H1 (cell line): ENCODE results near the gene THAP5. TPM values are rescaled to one million over a fixed set of nuclear protein-coding genes. Genes with fewer than 3 reads are reported as not detected.
A peak's percentile ranks its signal among the peaks of the same experiment; 100 is the strongest.

Experiments used
- CTCF ChIA-PET: fragments of 300-600 bp; sonication (Branson Sonifier 250); formaldehyde crosslinking; loops from one replicate; lab custom pipeline; 2021; ENCODE audit not compliant: partially characterized antibody; lab: Charles Lee
- POLR2A ChIA-PET: fragments of 300-600 bp; sonication (Branson Sonifier 250); formaldehyde crosslinking; loops from one replicate; lab custom pipeline; 2021; ENCODE audit warnings: inconsistent platforms; ENCODE audit not compliant: partially characterized antibody; lab: Charles Lee
- DNase-seq, 2 experiments: peaks; one replicate each; pipeline versions ENCODE4 v3.0.0 to v3.0.0-alpha.2; 2010 to 2022; ENCODE audit warnings: low spot score in 2 of 2, low read depth in 1 of 2, mixed read lengths in 1 of 2
- FAIRE-seq: peaks from 2 replicates; lab custom pipeline; 2011; peaks lifted over from hg19 to GRCh38; lab: Jason Lieb, UNC
- H2AFZ ChIP-seq: 2 replicates; pipeline ENCODE4 v1.8.1; 2012; ENCODE audit warnings: low read length, inconsistent platforms
- H2AK5ac ChIP-seq: 2 replicates; pipeline ENCODE4 v1.6.1; 2013; ENCODE audit warnings: low read depth, low read length
- H2BK120ac ChIP-seq: replicated peaks from 2 replicates; pipeline ENCODE3; 2013; ENCODE audit warnings: low read depth, low read length, inconsistent platforms
- H2BK12ac ChIP-seq: 2 replicates; pipeline ENCODE4 v1.6.1; 2013; ENCODE audit warnings: low read depth, low read length
- H2BK15ac ChIP-seq: 2 replicates; pipeline ENCODE4 v1.6.1; 2013; ENCODE audit warnings: low read length
- H2BK20ac ChIP-seq: 2 replicates; pipeline ENCODE4 v1.6.1; 2013; ENCODE audit warnings: low read length
- H2BK5ac ChIP-seq: 2 replicates; pipeline ENCODE4 v1.6.1; 2013; ENCODE audit warnings: low read depth, low read length
- H3K14ac ChIP-seq: 2 replicates; pipeline ENCODE4 v1.6.1; 2013; ENCODE audit warnings: inconsistent platforms; ENCODE audit not compliant: insufficient read length
- H3K18ac ChIP-seq: 2 replicates; pipeline ENCODE4 v1.6.1; 2013; ENCODE audit warnings: low read length; ENCODE audit errors: extremely low read depth
- H3K23ac ChIP-seq: 2 replicates; pipeline ENCODE4 v1.6.1; 2013; ENCODE audit warnings: inconsistent platforms; ENCODE audit not compliant: insufficient read length
- H3K23me2 ChIP-seq: 2 replicates; pipeline ENCODE4 v1.6.1; 2013; ENCODE audit warnings: low read depth, low read length
- H3K27ac ChIP-seq: 2 replicates; pipeline ENCODE4 v1.6.1; 2011; ENCODE audit warnings: low read depth, low read length, inconsistent platforms
- H3K27me3 ChIP-seq, 4 experiments: replicated peaks in 1 of 4; 1 replicate in 1 of 4; 2 replicates in 3 of 4; pipeline versions ENCODE4 v1.6.1 to v1.8.1; 2011 to 2013; ENCODE audit warnings: low read length in 3 of 4, mild to moderate bottlenecking in 3 of 4, inconsistent platforms in 2 of 4, mixed read lengths in 2 of 4, moderate library complexity in 1 of 4; ENCODE audit not compliant: control insufficient read depth in 3 of 4, insufficient read depth in 3 of 4; ENCODE audit errors: extremely low read depth in 1 of 4
- H3K36me3 ChIP-seq, 4 experiments: 2 replicates each; pipeline versions ENCODE4 v1.6.1 to v1.8.1; 2011 to 2013; ENCODE audit warnings: mild to moderate bottlenecking in 4 of 4, low read length in 3 of 4, moderate library complexity in 2 of 4, control low read depth in 1 of 4, inconsistent platforms in 1 of 4; ENCODE audit not compliant: insufficient read depth in 4 of 4, control insufficient read depth in 2 of 4
- H3K4ac ChIP-seq: replicated peaks from 2 replicates; pipeline ENCODE3; 2013; ENCODE audit warnings: low read length, low read depth, mixed read lengths, inconsistent platforms; ENCODE audit not compliant: insufficient read length
- H3K4me1 ChIP-seq, 4 experiments: replicated peaks in 1 of 4; 1 replicate in 1 of 4; 2 replicates in 3 of 4; pipeline versions ENCODE4 v1.6.1 to v1.8.1; 2011 to 2013; ENCODE audit warnings: low read length in 3 of 4, inconsistent platforms in 2 of 4, mixed read lengths in 1 of 4; ENCODE audit not compliant: insufficient read depth in 4 of 4, control insufficient read depth in 3 of 4
- H3K4me2 ChIP-seq, 2 experiments: 2 replicates each; pipeline versions ENCODE4 v1.6.1 to v1.8.1; 2011 to 2013; ENCODE audit warnings: low read depth in 2 of 2, low read length in 2 of 2, control low read depth in 1 of 2, inconsistent platforms in 1 of 2, mild to moderate bottlenecking in 1 of 2; ENCODE audit not compliant: insufficient read depth in 1 of 2
- H3K4me3 ChIP-seq, 4 experiments: fragments of 200-600, 300-600 bp in 1 of 4; sonication (generic), shearing (Covaris generic), sonication (Bioruptor Twin) in 1 of 4; 2 replicates each; pipeline versions ENCODE4 v1.5.1 to v1.8.1; 2011 to 2016; ENCODE audit warnings: low read length in 4 of 4, low read depth in 3 of 4, control low read depth in 2 of 4, inconsistent platforms in 2 of 4, mild to moderate bottlenecking in 2 of 4, mixed read lengths in 1 of 4, moderate library complexity in 1 of 4; ENCODE audit not compliant: insufficient read depth in 2 of 4; ENCODE audit errors: extremely low read depth in 1 of 4
- H3K56ac ChIP-seq: replicated peaks from 2 replicates; pipeline ENCODE3; 2013; ENCODE audit warnings: low read depth, mild to moderate bottlenecking, mixed read lengths, low read length, inconsistent platforms; ENCODE audit not compliant: insufficient read length
- H3K79me1 ChIP-seq: 2 replicates; pipeline ENCODE4 v1.6.1; 2013; ENCODE audit warnings: low read depth, low read length, control low read depth
- H3K79me2 ChIP-seq, 2 experiments: 2 replicates each; pipeline versions ENCODE4 v1.6.1 to v1.8.1; 2012 to 2013; ENCODE audit warnings: low read length in 2 of 2, mild to moderate bottlenecking in 2 of 2, inconsistent platforms in 1 of 2; ENCODE audit not compliant: insufficient read depth in 2 of 2, control insufficient read depth in 1 of 2
- H3K9ac ChIP-seq, 4 experiments: replicated peaks in 1 of 4; 1 replicate in 1 of 4; 2 replicates in 3 of 4; pipeline versions ENCODE4 v1.6.1 to v1.8.1; 2011 to 2013; ENCODE audit warnings: low read depth in 3 of 4, low read length in 3 of 4, control low read depth in 2 of 4, mild to moderate bottlenecking in 2 of 4, moderate library complexity in 2 of 4, inconsistent platforms in 1 of 4; ENCODE audit errors: extremely low read depth in 1 of 4
- H3K9me3 ChIP-seq, 2 experiments: 2 replicates each; pipeline versions ENCODE4 v1.6.1 to v1.8.1; 2012 to 2013; ENCODE audit warnings: mild to moderate bottlenecking in 2 of 2, moderate library complexity in 2 of 2, control low read depth in 1 of 2, inconsistent platforms in 1 of 2, low read depth in 1 of 2, low read length in 1 of 2, mixed read lengths in 1 of 2; ENCODE audit not compliant: insufficient read depth in 2 of 2
- H4K20me1 ChIP-seq, 2 experiments: replicated peaks in 1 of 2; 2 replicates each; pipeline versions ENCODE3 to v1.8.1; 2011 to 2013; ENCODE audit warnings: inconsistent platforms in 2 of 2, low read length in 2 of 2, mild to moderate bottlenecking in 1 of 2; ENCODE audit not compliant: insufficient read depth in 2 of 2, control insufficient read depth in 1 of 2
- H4K5ac ChIP-seq: 2 replicates; pipeline ENCODE4 v1.6.1; 2013; ENCODE audit warnings: low read length, low read depth, mixed read lengths, inconsistent platforms; ENCODE audit not compliant: insufficient read length
- H4K8ac ChIP-seq: 2 replicates; pipeline ENCODE4 v1.8.0; 2013; ENCODE audit warnings: mild to moderate bottlenecking, moderate library complexity, low read length, inconsistent platforms; ENCODE audit not compliant: insufficient read depth; ENCODE audit errors: extremely low read depth
- H4K91ac ChIP-seq: replicated peaks from 2 replicates; pipeline ENCODE3; 2013; ENCODE audit warnings: low read length, mixed read lengths, inconsistent platforms; ENCODE audit not compliant: insufficient read length
- EGR1 ChIP-seq: IDR thresholded peaks from 2 replicates; pipeline ENCODE4 v1.6.1; 2011; ENCODE audit warnings: low read depth, low read length, borderline replicate concordance
- JUND ChIP-seq: IDR thresholded peaks from 2 replicates; pipeline ENCODE4 v1.6.1; 2011; ENCODE audit warnings: mild to moderate bottlenecking, improper control_type of control experiment, low read length
- PHF8 ChIP-seq: fragments of 200-600 bp; sonication (generic); conservative IDR thresholded peaks from 2 replicates; pipeline ENCODE4 v1.7.1; 2012; ENCODE audit warnings: low read depth, mild to moderate bottlenecking, inconsistent platforms, low read length, moderate library complexity
- POLR2A ChIP-seq, 2 experiments: IDR thresholded peaks; 1 replicate in 1 of 2; 2 replicates in 1 of 2; pipeline ENCODE4 v1.6.1; 2011; ENCODE audit warnings: low read depth in 2 of 2, low read length in 2 of 2, mild to moderate bottlenecking in 2 of 2; ENCODE audit errors: control extremely low read depth in 1 of 2
- SIRT6 ChIP-seq: IDR thresholded peaks from one replicate; pipeline ENCODE4 v1.7.1; 2012; ENCODE audit warnings: low read length, inconsistent platforms
- WGBS, 2 experiments: shearing (Covaris generic) in 1 of 2; methylation state at CpG; one replicate each; pipeline versions ENCODE4 v1.1.6 to v1.1.7; 2013 to 2015; ENCODE audit warnings: low lambda C conversion rate in 2 of 2, mixed read lengths in 2 of 2, inconsistent platforms in 1 of 2, low coverage in 1 of 2, missing lambda C conversion rate in 1 of 2; ENCODE audit not compliant: insufficient replicate concordance in 2 of 2, insufficient coverage in 1 of 2, insufficient read length in 1 of 2; ENCODE audit errors: extremely low coverage in 1 of 2, missing lambda C conversion rate in 1 of 2; 5-methylcytosine and 5-hydroxymethylcytosine counted together
- polyA plus RNA-seq, 7 experiments: library from polyadenylated mRNA; depleted of rRNA in 3 of 7; stranded (reverse) in 5 of 7; unstranded in 2 of 7; fragments of >200 nt in 5 of 7; fragments of 200-250 nt in 2 of 7; gene quantifications; 1 replicate in 5 of 7; 2 replicates in 1 of 7; 4 replicates in 1 of 7; pipeline versions ENCODE4 v1.2.1 to v1.2.3, GENCODE V29; 2011 to 2013; ENCODE audit warnings: missing spikeins in 2 of 7, mixed read lengths in 2 of 7
- total RNA-seq: library from RNA; stranded (reverse); fragmentation: NEBNext Ultra II Directional; extraction: Animal tissue kit (Norgen Biotek cat#: 25700); gene quantifications from 2 replicates; pipeline ENCODE4 v1.2.1, GENCODE V29; 2021
- TF ChIP-seq, protein P1 (sequence below), 3 experiments: IDR thresholded peaks; 1 replicate in 2 of 3; 2 replicates in 1 of 3; pipeline versions ENCODE4 v1.5.1 to v1.6.1; 2011; ENCODE audit warnings: low read length in 3 of 3, mild to moderate bottlenecking in 3 of 3, inconsistent platforms in 2 of 3, low read depth in 1 of 3, moderate library complexity in 1 of 3; ENCODE audit not compliant: insufficient read depth in 1 of 3; ENCODE audit errors: control extremely low read depth in 1 of 3

THAP5 gene
- total and polyA plus RNA-seq, 2 of the 8 experiments (the other 6 are each of a cell fraction or from before 2014, with no cell fraction given) = 3.9 to 24.2 TPM

DNA sequence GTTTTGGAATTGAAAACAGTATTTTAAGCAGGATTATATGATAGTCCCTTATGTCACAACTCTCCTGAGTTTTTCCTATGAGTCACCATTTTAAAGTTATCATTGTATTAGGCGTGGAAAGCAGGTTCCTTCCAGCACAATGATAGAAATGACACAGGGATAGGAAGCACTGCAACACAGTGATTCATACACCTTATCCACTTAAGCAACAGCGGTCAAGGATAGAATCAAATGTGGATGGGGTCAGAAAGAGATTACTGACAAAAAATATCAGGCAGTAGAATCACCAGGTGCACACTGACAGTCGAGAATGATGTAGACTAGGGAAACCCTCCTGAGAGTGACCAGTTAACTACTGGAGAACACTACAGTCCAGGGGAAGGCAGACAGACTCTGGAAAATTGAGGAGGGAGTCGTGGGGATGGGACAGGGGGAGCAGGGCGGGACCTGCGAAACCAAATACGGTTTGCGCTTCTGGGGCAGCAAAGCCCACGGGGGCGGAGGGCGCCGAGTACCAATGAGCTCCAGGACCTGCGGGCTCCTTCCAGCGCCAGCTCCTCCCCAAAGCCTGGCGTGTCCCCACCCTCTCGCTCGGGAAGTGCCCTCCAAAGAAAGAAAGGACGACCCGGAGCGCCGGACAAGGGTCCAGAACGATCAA lies 44.0 kb downstream of the THAP5 start:
- Histone ChIP-seq H2BK12ac (no peak overlapping the region), H4K8ac (peak overlapping the region; percentile 88; the same call in 1 of the 2 replicates), H4K20me1 (no peaks in the 10 kb centered on the region), H3K4me3 (peak overlapping the region; percentile 73 to 95 (median 86)), H3K27ac (peak overlapping the region; percentile 86), H3K14ac (no peak overlapping the region), H2BK5ac (peak overlapping the region; percentile 84), H3K23ac (no peak overlapping the region), H3K27me3 (no peaks in the 10 kb centered on the region), H4K5ac (peak overlapping the region; percentile 85), H3K4me2 (peak overlapping the region; percentile 80 to 93), H2BK15ac (no peak overlapping the region), H3K79me1 (0 out of 2 replicates have a peak, but pooled peaks cover 4% of the 10 kb centered on the region), H3K23me2 (peaks cover 4% of the 10 kb centered on the region; the same call in 1 of the 2 replicates), H3K4ac (no peak overlapping the region), H3K56ac (peak overlapping the region; percentile 62), H2BK120ac (no peak overlapping the region), H3K18ac (peak overlapping the region; percentile 51; the same call in 1 of the 2 replicates), H2AFZ (peak overlapping the region; percentile 14; the same call in 1 of the 2 replicates), H3K9me3 (no peaks in the 10 kb centered on the region), H2BK20ac (no peak overlapping the region), H3K79me2 (peaks cover 0 to 43% of the 10 kb centered on the region in 2 experiments; a peak in 3 of 4 replicates), H3K36me3 (no peaks in the 10 kb centered on the region), H3K4me1 (peaks cover 2 to 18% (median 9%) of the 10 kb centered on the region in 4 experiments; a peak in 4 of 7 replicates), H3K9ac (peak overlapping the region; percentile 64 to 87 (median 84)), H4K91ac (no peak overlapping the region), H2AK5ac (no peak overlapping the region)
- peak in 1 of 2 experiments; percentile 69 for DNase-seq
- no peak for FAIRE-seq
- POLR2A ChIA-PET = interaction anchor here (0.7 to 4.7 kb wide), 7 partner anchors 8 to 69 kb away, joined by 3 to 21 read pairs (median 3); partner anchors contain the start of genes DNAJB9, NRCAM and THAP5
- 1% methylated on average over 21 of the region's 22 CpGs; no CpG with 5 or more reads in 1 of the 2 experiments for WGBS, 2 experiments
- TF ChIP-seq JUND (no peak), POLR2A (IDR thresholded peaks at IDR 0.05; ENCODE audit: control extremely low read depth in 1 of 2, low read depth in 2 of 2, low read length in 2 of 2) (peak in 1 of 2 experiments; percentile 66; a peak in 1 of 3 replicates), EGR1 (peak; percentile 26; the same call in 1 of the 2 replicates), SIRT6 (no peak), PHF8 (peak; percentile 83; the same call in 1 of the 2 replicates)
- TF ChIP-seq, protein P1, sequence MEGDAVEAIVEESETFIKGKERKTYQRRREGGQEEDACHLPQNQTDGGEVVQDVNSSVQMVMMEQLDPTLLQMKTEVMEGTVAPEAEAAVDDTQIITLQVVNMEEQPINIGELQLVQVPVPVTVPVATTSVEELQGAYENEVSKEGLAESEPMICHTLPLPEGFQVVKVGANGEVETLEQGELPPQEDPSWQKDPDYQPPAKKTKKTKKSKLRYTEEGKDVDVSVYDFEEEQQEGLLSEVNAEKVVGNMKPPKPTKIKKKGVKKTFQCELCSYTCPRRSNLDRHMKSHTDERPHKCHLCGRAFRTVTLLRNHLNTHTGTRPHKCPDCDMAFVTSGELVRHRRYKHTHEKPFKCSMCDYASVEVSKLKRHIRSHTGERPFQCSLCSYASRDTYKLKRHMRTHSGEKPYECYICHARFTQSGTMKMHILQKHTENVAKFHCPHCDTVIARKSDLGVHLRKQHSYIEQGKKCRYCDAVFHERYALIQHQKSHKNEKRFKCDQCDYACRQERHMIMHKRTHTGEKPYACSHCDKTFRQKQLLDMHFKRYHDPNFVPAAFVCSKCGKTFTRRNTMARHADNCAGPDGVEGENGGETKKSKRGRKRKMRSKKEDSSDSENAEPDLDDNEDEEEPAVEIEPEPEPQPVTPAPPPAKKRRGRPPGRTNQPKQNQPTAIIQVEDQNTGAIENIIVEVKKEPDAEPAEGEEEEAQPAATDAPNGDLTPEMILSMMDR (IDR thresholded peaks at IDR 0.05; ENCODE audit: control extremely low read depth in 1 of 3, insufficient read depth in 1 of 3, low read depth in 1 of 3, low read length in 3 of 3) = peak in 1 of 3 experiments; percentile 14; a peak in 1 of 4 replicates
- CTCF ChIA-PET = interaction anchor here (0.6 to 2.6 kb wide), 7 partner anchors 24 to 409 kb away, joined by 3 to 8 read pairs (median 5); no protein-coding TSS in a partner anchor
